HG03354 (cell line): ENCODE measurements around the gene ECI1.

Experiments used
- ATAC-seq: cut with Tn5 transposase; IDR thresholded peaks from one replicate; pipeline ENCODE4 v1.9.1; 2021; ENCODE audit warnings: mild to moderate bottlenecking; ENCODE audit not compliant: unreplicated experiment, poor library complexity, severe bottlenecking

Gene ECI1

DNA sequence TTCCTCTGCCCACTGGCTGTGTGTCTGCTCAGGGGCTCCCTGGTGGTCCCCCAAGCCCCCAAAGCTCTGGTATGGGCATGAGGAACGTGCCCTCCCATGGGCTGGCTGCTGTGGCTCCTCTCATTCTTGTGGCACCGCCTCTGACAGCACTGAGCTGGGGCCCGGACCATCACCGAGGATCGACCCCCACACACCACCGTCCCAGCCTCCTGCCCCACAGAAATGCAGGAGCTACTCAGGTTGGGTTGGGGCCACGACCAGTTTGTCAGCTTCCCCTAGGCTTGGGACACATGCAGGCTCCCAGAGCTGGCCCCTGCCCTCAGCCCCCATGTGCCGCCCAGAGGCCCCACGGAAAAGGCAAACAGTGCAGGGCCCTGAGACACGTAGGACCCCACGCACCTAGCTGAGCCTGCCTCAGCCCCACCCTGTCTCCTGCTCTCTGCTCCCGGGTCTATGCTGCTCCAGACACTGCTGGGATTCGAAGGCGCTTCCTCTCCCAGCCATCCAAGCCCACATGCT lies 51.7 kb downstream of the ECI1 start:
- no peak for ATAC-seq

DNA sequence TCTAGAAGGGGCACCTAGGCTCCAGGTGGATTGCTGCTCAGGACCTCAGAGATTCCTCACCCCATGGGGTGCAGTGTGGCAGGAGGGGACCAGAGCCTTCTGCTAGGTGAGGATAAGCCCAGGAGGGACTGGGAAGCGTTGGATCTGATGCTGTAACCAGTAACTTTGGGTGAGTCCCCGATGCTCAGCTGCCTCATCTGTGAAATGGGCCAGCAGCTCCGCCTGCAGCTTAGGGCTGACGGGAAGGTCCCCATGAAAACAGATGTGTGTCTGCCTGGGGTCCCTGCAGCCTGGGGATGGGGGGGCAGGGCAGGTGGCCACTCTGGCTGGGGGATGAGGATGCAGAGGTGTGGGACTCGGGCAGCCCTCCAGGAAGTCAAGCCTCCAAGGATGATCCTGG lies 52.3 kb downstream of the ECI1 start:
- no peak for ATAC-seq

- no peak for ATAC-seq
Measured at GRCh38 chr16:2198283-2198682, 53.1 kb downstream of the ECI1 start.

GRCh38 chr16:2197765-2198164 lies 53.6 kb downstream of the ECI1 start:
- ATAC-seq = no peak

DNA sequence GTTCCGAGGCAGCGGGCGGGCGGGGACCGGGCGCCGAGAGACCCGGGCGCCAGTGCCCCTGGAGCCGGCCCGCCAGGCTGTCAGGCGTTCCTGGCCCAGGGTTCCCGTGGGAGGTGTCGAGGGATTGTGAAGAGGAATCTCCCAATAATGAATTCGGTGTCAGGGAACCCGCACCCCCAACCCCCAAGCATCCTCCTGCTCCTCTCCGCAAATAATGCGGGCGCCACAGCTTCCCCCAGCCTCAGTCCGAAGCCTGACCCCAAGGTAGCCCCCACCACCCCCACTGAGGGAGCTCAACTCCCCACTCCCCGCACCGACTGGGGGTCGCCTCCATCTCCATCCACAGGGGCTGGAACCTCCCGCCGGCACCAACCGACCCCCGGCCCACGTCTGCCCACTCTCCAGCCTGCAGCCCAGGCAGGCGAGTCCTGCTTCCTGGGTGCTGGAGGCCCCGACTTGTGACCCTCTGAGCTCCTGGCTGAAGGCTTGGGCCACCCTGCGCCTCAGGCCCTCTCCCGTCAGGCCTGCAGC lies 54.3 kb downstream of the ECI1 start:
- ATAC-seq = no peak

DNA sequence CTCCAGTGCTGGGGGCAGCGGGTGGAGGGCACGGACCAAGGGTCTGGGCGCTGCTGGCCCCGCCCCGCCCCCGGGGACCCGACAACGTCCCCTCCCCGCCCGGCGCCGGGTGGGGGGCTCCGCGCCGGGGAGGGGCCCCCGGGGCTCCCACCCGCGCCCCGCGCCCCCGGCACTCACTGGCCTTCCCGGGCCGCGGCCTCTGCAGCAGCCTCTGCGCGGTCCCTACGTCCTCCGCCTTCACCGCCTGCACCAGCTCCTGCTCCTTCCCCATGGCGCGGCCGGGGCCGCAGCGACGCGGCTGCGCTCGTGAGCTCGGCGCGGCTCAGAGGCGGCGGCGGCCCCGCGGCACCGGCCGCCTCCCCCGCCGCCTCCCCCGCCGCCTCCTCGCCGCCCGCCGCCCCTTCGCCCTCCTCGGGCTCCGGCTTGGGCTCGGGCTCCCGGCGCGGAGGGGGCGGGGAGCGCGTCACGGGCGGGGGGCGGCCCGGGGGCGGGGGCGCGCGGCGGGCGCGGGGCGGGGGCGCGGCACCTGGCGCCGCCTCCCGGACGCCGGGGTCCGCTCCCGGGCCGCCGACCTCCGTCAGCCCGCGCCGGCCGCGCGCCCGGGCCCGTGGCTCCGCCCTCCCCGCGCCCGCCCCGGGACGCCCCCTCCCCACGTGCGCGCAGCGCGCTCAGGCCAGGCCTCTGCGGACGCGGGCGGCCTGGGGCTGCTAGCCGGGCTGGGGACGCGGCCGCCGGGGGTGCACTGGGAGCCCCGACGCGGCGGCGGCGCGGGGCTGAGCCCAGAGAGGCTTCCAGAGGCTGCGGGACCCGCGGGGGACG lies 55.0 kb downstream of the ECI1 start, which contains the start of gene CASKIN1:
Gene CASKIN1, minus strand, starts transcription at position 444 of the 819 bp plus-strand sequence. Its CDS starts 173 bp downstream, at position 271.
- no peak for ATAC-seq

DNA sequence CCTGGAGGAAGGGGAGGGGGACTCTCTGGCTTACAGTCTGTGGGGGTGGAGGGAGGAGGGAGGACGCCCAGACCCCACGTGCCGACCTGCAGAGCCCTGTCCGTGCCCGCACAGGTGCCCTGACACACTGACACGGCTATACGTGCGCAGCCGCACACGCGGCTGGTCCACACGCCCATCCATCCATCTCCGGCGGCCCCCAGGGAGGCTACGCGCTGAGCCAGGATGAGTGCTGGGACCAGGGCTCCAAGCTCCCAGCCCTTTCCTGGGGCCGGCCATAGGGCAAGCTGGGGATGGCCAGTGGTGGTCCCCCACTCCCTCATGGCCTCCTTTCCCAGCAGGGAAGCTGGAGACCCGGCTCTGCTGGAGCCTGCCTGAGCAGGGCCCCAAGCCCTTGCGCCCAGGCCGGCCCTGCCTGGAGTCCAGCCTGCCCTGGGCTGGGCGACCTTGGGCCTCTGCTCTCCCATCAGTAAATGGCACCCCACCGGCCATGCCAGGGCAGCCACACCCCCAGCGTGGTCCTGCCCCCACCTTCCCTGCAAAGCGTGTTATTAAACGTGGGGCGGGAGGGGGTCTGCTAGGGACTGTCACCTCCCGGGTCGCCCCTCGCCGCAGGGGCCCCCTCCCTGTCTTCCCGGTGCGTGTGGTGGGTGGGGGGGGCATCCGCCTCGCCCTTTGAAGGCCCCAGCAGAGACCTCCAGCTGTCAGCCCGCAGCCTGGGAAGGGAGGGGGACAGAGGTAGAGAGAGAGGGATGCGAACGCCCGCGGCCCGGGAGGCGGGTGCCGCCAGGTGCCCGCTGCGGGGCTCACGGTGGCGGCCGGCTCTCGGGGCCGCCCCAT lies 55.8 kb downstream of the ECI1 start:
- ATAC-seq = no peak

DNA sequence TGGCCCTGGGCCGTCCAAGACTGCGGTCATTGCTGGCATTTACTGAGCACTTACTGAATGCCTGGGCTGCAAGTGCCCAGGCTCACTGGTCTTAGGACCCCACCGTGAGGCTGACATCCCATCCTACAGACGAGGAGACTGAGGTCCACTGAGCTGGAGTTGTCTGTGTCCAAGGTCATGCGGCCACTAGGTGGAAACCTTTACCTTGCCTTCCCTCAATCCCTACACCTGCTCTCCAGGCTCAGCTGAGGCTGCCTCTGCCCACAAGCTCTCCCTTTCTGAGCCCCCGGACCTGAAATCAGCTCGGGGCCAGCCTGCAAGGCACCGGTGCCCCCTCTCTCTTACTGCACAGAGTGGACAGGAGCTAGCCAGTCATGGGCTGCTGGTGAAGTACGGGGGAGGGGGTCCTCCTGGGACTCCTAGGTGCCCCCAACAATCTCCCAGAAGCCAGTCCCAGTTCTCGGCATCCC lies 56.5 kb downstream of the ECI1 start:
- ATAC-seq = no peak

DNA sequence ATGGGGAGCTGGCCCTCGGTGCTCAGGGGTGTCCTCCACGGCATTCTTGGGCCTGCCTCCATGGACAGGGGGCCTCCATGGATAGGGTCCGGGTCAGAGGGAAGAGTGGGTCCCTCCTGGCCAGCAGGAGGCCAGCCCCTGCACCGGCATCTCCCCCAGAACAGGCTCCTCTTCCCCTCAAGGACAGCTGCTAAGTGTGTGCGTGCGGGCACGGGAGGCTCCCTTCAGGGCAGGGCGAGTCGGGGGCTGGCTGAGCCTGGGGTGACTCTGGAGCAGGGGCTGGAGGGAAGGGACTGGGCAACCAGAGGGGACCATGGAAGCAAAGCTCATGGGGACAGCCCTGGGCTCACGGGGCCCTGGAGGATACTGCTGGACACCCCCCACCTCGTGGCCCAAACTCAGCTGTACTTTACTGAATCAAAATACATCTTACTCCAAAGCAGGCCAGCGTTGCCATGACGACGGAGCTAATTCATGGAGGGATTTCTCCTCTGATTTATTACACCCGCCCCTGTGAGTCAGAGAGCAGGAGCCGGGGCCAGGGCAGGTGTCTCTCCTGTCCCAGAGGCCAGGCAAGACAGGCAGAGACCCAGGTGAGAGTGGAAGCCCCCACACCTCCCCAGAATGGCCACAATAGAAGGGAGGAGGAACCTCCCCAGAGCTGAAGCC lies 57.1 kb downstream of the ECI1 start:
- ATAC-seq = no peak

- no peak for ATAC-seq
Measured at GRCh38 chr16:2191446-2191706, 60.0 kb downstream of the ECI1 start.

DNA sequence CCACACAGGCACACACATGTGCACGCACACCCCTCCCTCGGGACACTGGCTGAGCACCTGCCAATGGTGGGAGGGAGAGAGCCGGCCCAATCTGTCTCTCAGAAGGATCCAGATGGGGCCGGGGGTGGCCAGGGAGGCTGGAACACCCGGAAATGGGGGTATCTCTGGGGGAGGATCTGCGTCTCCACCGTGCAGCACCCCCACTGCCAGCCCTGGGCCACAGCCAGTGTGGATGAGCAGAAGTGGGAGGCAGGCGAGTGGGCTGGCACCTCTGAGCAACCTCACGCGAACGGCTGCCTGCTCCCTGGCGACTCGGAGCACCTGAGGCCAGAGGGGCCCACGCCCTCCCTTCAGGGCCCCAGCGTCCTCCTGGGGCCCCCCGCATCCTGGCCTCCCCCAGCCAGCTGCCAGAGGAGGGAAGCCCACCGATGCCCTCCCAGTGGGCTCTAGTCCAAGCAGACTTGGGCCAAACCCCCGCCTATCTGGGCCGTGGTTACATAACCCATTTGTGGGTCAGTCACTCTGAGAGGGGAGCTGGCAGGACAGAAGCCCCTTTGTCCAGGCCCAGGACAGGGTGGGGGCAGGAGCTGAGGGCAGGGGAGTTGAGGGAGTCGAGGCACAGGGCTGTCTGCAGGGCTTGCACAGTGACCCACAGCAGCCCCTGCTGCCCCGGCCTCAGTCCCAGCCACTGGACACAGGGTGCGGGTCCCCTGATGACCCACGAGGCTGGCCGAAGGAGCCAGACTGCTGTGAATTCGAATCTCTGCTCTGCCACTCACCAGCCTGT lies 60.5 kb downstream of the ECI1 start:
- no peak for ATAC-seq

GRCh38 chr16:2190002-2190658 lies 61.3 kb downstream of the ECI1 start:
- ATAC-seq = no peak
